ENCODE results near the gene VWA5B1.

Gene VWA5B1

GRCh38 chr1:20366463-20367115, 75.9 kb downstream of the VWA5B1 start:
- DNase-seq (ENCODE audit: low read depth in 2 of 2), result no peak

- DNase-seq (ENCODE audit: low read depth in 2 of 2), result peak in 1 of 2 donors; percentile 11
Observed at GRCh38 chr1:20367116-20367585, 76.5 kb downstream of the VWA5B1 start.

GRCh38 chr1:20367626-20368025, 77.0 kb downstream of the VWA5B1 start:
- no peak for DNase-seq (ENCODE audit: low read depth in 2 of 2)

GRCh38 chr1:20368866-20369470, 78.3 kb downstream of the VWA5B1 start:
- DNase-seq (ENCODE audit: low read depth in 2 of 2), result no peak

GRCh38 chr1:20370698-20371097, 80.0 kb downstream of the VWA5B1 start:
- no peak for DNase-seq (ENCODE audit: low read depth in 2 of 2)

- no peak for DNase-seq (ENCODE audit: low read depth in 2 of 2)
Observed at GRCh38 chr1:20371411-20371810, 80.7 kb downstream of the VWA5B1 start.

- DNase-seq (ENCODE audit: low read depth in 2 of 2), result no peak
Observed at GRCh38 chr1:20371883-20372282, 81.2 kb downstream of the VWA5B1 start.

GRCh38 chr1:20372676-20373075, 82.0 kb downstream of the VWA5B1 start:
- DNase-seq (ENCODE audit: low read depth in 2 of 2), result no peak

GRCh38 chr1:20373286-20373685, 82.6 kb downstream of the VWA5B1 start:
- no peak for DNase-seq (ENCODE audit: low read depth in 2 of 2)

- no peak for DNase-seq (ENCODE audit: low read depth in 2 of 2)
Observed at GRCh38 chr1:20373764-20374163, 83.1 kb downstream of the VWA5B1 start.

- no peak for DNase-seq (ENCODE audit: low read depth in 2 of 2)
Observed at GRCh38 chr1:20375563-20375962, 84.9 kb downstream of the VWA5B1 start.

GRCh38 chr1:20376171-20376570, 85.5 kb downstream of the VWA5B1 start:
- DNase-seq (ENCODE audit: low read depth in 2 of 2), result no peak

- peak; percentile 41 to 55 for DNase-seq (ENCODE audit: low read depth in 2 of 2)
Observed at GRCh38 chr1:20376880-20377494, 86.3 kb downstream of the VWA5B1 start.

- DNase-seq (ENCODE audit: low read depth in 2 of 2), result no peak
Observed at GRCh38 chr1:20377516-20378270, 87.0 kb downstream of the VWA5B1 start.

GRCh38 chr1:20379075-20379474, 88.4 kb downstream of the VWA5B1 start:
- no peak for DNase-seq (ENCODE audit: low read depth in 2 of 2)

- no peak for DNase-seq (ENCODE audit: low read depth in 2 of 2)
Observed at GRCh38 chr1:20380175-20380574, 89.5 kb downstream of the VWA5B1 start.

GRCh38 chr1:20380616-20381035, 90.0 kb downstream of the VWA5B1 start:
- no peak for DNase-seq (ENCODE audit: low read depth in 2 of 2)

GRCh38 chr1:20381045-20381641, 90.5 kb downstream of the VWA5B1 start:
- DNase-seq (ENCODE audit: low read depth in 2 of 2), result no peak

- no peak for DNase-seq (ENCODE audit: low read depth in 2 of 2)
Observed at GRCh38 chr1:20381961-20382360, 91.3 kb downstream of the VWA5B1 start.

GRCh38 chr1:20382711-20383110, 92.0 kb downstream of the VWA5B1 start:
- no peak for DNase-seq (ENCODE audit: low read depth in 2 of 2)

- no peak for DNase-seq (ENCODE audit: low read depth in 2 of 2)
Observed at GRCh38 chr1:20383631-20384030, 93.0 kb downstream of the VWA5B1 start.

GRCh38 chr1:20385630-20386029, 95.0 kb downstream of the VWA5B1 start:
- no peak for DNase-seq (ENCODE audit: low read depth in 2 of 2)
